GM23338 (cell line): ENCODE results near the gene SPNS3. TPM values are rescaled to one million over a fixed set of nuclear protein-coding genes. Genes with fewer than 3 reads are reported as not detected.

Source experiments
- ATAC-seq: fragments of 200-7000 bp; cut with Tn5 transposase; 3 replicates; pipeline ENCODE4 v1.9.1; 2020
- DNase-seq: peaks from one replicate; pipeline ENCODE4 v3.0.0-alpha.2; 2015; ENCODE audit warnings: low spot score
- H2AFZ ChIP-seq: fragments of 200-600 bp; sonication (generic); 2 replicates; pipeline ENCODE4 v1.8.0; 2016; ENCODE audit warnings: antibody characterized with exemption, mild to moderate bottlenecking, moderate library complexity
- H3F3A ChIP-seq: fragments of 200-600 bp; sonication (generic); replicated peaks from 2 replicates; pipeline ENCODE4 v1.8.0; 2017; ENCODE audit warnings: antibody characterized with exemption, mixed run types, low read depth
- H3K27ac ChIP-seq: fragments of 200-600 bp; sonication (generic); 2 replicates; pipeline ENCODE4 v1.6.1; 2016; ENCODE audit warnings: low read depth
- H3K27me3 ChIP-seq: fragments of 200-600 bp; sonication (generic); 2 replicates; pipeline ENCODE4 v1.8.0; 2016; ENCODE audit warnings: mild to moderate bottlenecking, mixed run types, moderate library complexity; ENCODE audit not compliant: insufficient read depth
- H3K36me3 ChIP-seq: fragments of 200-600 bp; sonication (generic); 2 replicates; pipeline ENCODE4 v1.8.0; 2016; ENCODE audit warnings: mild to moderate bottlenecking; ENCODE audit not compliant: insufficient read depth
- H3K4me1 ChIP-seq: fragments of 200-600 bp; sonication (generic); 2 replicates; pipeline ENCODE4 v1.8.0; 2016; ENCODE audit warnings: mild to moderate bottlenecking, moderate library complexity; ENCODE audit not compliant: insufficient read depth
- H3K4me2 ChIP-seq: fragments of 200-600 bp; sonication (generic); 2 replicates; pipeline ENCODE4 v1.7.1; 2017; ENCODE audit warnings: mixed run types
- H3K4me3 ChIP-seq: fragments of 200-600 bp; sonication (generic); 2 replicates; pipeline ENCODE4 v1.6.1; 2016; ENCODE audit warnings: mixed run types
- H3K79me2 ChIP-seq: fragments of 200-600 bp; sonication (generic); replicated peaks from 2 replicates; pipeline ENCODE4 v1.8.0; 2017; ENCODE audit warnings: mild to moderate bottlenecking; ENCODE audit not compliant: insufficient read depth
- H3K9me2 ChIP-seq: fragments of 200-600 bp; sonication (generic); 2 replicates; pipeline ENCODE4 v1.8.0; 2017; ENCODE audit not compliant: insufficient read depth
- H4K20me1 ChIP-seq: fragments of 200-600 bp; sonication (generic); replicated peaks from 2 replicates; pipeline ENCODE4 v1.8.0; 2017; ENCODE audit warnings: mild to moderate bottlenecking; ENCODE audit not compliant: insufficient read depth
- H3K27ac Mint-ChIP-seq: 2 replicates; pipeline ENCODE4 v1.8.0; 2020; ENCODE audit warnings: inconsistent platforms, mild to moderate bottlenecking, moderate library complexity, mixed read lengths
- H3K27me3 Mint-ChIP-seq: 3 replicates; pipeline ENCODE4 v1.8.0; 2022; ENCODE audit warnings: low read depth, mild to moderate bottlenecking, moderate library complexity, mixed read lengths, inconsistent platforms; ENCODE audit not compliant: insufficient read depth, poor library complexity
- H3K36me3 Mint-ChIP-seq: 3 replicates; pipeline ENCODE4 v1.8.0; 2021; ENCODE audit warnings: low read depth, mild to moderate bottlenecking, inconsistent platforms, moderate library complexity, mixed read lengths
- H3K4me1 Mint-ChIP-seq: 3 replicates; pipeline ENCODE4 v1.8.0; 2020; ENCODE audit warnings: mild to moderate bottlenecking, inconsistent platforms, mixed read lengths
- H3K4me3 Mint-ChIP-seq: 3 replicates; pipeline ENCODE4 v1.8.0; 2021; ENCODE audit warnings: moderate library complexity, mild to moderate bottlenecking, inconsistent platforms, mixed read lengths
- H3K9me3 Mint-ChIP-seq: 3 replicates; pipeline ENCODE4 v1.8.0; 2020; ENCODE audit warnings: moderate library complexity, mild to moderate bottlenecking, inconsistent platforms, mixed read lengths
- CREB1 ChIP-seq: fragments of 250-450 bp; sonication (Bioruptor Pico); IDR thresholded peaks from 2 replicates; pipeline ENCODE4 v1.5.0; 2020; ENCODE audit warnings: low read depth, mild to moderate bottlenecking, moderate library complexity
- EZH2 ChIP-seq: fragments of 200-600 bp; sonication (generic); IDR thresholded peaks from one replicate; pipeline ENCODE4 v1.8.0; 2017; ENCODE audit warnings: antibody characterized with exemption, mild to moderate bottlenecking, low read depth; ENCODE audit not compliant: unreplicated experiment
- JUNB ChIP-seq: IDR thresholded peaks from one replicate; pipeline ENCODE4 v1.6.1; 2016; ENCODE audit warnings: antibody characterized with exemption; ENCODE audit not compliant: unreplicated experiment
- NANOG ChIP-seq: IDR thresholded peaks from 2 replicates; pipeline ENCODE4 v1.6.1; 2016; ENCODE audit warnings: antibody characterized with exemption, borderline replicate concordance
- ZNF114 ChIP-seq: fragments of 250-450 bp; sonication (Bioruptor Pico); IDR thresholded peaks from 2 replicates; pipeline ENCODE4 v1.5.0; 2020; ENCODE audit warnings: mild to moderate bottlenecking, moderate library complexity
- ZNF331 ChIP-seq: fragments of 250-450 bp; sonication (Bioruptor Pico); IDR thresholded peaks from 2 replicates; pipeline ENCODE4 v1.5.0; 2020; ENCODE audit warnings: low read depth, mild to moderate bottlenecking, moderate library complexity
- polyA plus RNA-seq: library from polyadenylated mRNA; unstranded; fragments of >200 nt; fragmentation: Nextera tagmentation; extraction: Ambion mirVana; gene quantifications from 2 replicates; pipeline ENCODE4 v1.2.1, GENCODE V29; 2016
- total RNA-seq: library from RNA; depleted of rRNA; stranded (reverse); fragments of >200 nt; shearing (Covaris generic); gene quantifications from 2 replicates; pipeline ENCODE4 v1.2.3, GENCODE V29; 2014
- TF ChIP-seq, protein P1 (sequence below): fragments of 250-450 bp; sonication (Bioruptor Pico); IDR thresholded peaks from 2 replicates; pipeline ENCODE4 v1.5.0; 2020; ENCODE audit warnings: mild to moderate bottlenecking, moderate library complexity
- TF ChIP-seq, protein P2 (sequence below), 2 experiments: fragments of 200-600 bp in 1 of 2; sonication (generic) in 1 of 2; conservative IDR thresholded peaks; 2 replicates each; pipeline versions ENCODE4 v1.5.1 to v1.6.1; 2016 to 2017; ENCODE audit warnings: antibody characterized with exemption in 2 of 2, low read depth in 2 of 2, mild to moderate bottlenecking in 2 of 2, moderate library complexity in 1 of 2

SPNS3 gene
- total and polyA plus RNA-seq, 2 experiments from 2014 or later, result not detected

DNA sequence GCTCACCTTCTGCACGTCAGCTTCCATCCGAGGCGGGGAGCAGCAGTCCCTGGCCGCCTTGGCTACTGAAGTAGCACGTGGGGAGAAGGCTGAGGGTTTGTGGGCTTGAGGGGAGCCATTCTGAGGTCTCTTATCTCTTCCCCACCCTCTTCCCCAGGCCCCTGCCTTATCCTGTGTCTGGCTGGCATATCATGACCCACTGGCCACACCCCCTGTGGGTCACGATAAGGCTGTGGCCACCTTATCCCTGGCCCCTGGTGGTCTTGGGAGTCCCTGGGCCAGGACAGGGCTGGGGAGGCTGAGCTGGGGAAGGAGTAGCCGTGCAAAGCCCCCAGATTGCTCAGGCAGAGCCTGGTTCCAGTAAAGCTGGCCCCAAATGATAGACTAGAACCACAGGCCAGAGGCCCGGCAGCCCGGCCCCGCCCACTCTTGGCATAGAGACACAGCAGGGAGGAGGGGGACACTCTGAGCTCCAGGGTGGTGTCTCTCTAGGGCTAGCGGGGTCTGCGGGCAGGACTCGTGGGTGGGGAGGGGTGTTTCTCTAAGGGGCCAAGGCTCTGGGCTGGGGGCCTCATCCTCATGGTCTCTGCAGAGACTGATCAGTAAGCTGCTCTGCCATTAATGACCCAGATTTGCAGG, 72.6 kb downstream of the SPNS3 start:
- H3K4me1 ChIP-seq, result no peaks in the 10 kb centered on the region
- no peak overlapping the region for H3K4me2 ChIP-seq
- ATAC-seq (no peak; the same call in 2 of the 3 replicates), DNase-seq (no peak)
- Mint-ChIP-seq H3K9me3 (no peaks in the 10 kb centered on the region; the same call in 2 of the 3 replicates), H3K27ac (no peak overlapping the region), H3K27me3 (peaks cover 32% of the 10 kb centered on the region), H3K36me3 (no peaks in the 10 kb centered on the region), H3K4me1 (peaks cover 5% of the 10 kb centered on the region; the same call in 2 of the 3 replicates), H3K4me3 (no peak overlapping the region)
- no peaks in the 10 kb centered on the region for H3K36me3 ChIP-seq
- no peak for TF ChIP-seq ZNF331
- TF ChIP-seq NANOG, result no peak
- TF ChIP-seq EZH2, result no peak
- TF ChIP-seq JUNB, result no peak
- TF ChIP-seq, protein P1, sequence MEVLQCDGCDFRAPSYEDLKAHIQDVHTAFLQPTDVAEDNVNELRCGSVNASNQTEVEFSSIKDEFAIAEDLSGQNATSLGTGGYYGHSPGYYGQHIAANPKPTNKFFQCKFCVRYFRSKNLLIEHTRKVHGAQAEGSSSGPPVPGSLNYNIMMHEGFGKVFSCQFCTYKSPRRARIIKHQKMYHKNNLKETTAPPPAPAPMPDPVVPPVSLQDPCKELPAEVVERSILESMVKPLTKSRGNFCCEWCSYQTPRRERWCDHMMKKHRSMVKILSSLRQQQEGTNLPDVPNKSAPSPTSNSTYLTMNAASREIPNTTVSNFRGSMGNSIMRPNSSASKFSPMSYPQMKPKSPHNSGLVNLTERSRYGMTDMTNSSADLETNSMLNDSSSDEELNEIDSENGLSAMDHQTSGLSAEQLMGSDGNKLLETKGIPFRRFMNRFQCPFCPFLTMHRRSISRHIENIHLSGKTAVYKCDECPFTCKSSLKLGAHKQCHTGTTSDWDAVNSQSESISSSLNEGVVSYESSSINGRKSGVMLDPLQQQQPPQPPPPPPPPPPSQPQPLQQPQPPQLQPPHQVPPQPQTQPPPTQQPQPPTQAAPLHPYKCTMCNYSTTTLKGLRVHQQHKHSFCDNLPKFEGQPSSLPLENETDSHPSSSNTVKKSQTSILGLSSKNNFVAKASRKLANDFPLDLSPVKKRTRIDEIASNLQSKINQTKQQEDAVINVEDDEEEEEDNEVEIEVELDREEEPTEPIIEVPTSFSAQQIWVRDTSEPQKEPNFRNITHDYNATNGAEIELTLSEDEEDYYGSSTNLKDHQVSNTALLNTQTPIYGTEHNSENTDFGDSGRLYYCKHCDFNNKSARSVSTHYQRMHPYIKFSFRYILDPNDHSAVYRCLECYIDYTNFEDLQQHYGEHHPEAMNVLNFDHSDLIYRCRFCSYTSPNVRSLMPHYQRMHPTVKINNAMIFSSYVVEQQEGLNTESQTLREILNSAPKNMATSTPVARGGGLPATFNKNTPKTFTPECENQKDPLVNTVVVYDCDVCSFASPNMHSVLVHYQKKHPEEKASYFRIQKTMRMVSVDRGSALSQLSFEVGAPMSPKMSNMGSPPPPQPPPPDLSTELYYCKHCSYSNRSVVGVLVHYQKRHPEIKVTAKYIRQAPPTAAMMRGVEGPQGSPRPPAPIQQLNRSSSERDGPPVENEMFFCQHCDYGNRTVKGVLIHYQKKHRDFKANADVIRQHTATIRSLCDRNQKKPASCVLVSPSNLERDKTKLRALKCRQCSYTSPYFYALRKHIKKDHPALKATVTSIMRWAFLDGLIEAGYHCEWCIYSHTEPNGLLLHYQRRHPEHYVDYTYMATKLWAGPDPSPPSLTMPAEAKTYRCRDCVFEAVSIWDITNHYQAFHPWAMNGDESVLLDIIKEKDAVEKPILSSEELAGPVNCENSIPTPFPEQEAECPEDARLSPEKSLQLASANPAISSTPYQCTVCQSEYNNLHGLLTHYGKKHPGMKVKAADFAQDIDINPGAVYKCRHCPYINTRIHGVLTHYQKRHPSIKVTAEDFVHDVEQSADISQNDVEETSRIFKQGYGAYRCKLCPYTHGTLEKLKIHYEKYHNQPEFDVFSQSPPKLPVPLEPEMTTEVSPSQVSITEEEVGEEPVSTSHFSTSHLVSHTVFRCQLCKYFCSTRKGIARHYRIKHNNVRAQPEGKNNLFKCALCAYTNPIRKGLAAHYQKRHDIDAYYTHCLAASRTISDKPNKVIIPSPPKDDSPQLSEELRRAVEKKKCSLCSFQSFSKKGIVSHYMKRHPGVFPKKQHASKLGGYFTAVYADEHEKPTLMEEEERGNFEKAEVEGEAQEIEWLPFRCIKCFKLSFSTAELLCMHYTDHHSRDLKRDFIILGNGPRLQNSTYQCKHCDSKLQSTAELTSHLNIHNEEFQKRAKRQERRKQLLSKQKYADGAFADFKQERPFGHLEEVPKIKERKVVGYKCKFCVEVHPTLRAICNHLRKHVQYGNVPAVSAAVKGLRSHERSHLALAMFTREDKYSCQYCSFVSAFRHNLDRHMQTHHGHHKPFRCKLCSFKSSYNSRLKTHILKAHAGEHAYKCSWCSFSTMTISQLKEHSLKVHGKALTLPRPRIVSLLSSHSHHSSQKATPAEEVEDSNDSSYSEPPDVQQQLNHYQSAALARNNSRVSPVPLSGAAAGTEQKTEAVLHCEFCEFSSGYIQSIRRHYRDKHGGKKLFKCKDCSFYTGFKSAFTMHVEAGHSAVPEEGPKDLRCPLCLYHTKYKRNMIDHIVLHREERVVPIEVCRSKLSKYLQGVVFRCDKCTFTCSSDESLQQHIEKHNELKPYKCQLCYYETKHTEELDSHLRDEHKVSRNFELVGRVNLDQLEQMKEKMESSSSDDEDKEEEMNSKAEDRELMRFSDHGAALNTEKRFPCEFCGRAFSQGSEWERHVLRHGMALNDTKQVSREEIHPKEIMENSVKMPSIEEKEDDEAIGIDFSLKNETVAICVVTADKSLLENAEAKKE (CRISPR knock-in tag), result no peak
- no peak for TF ChIP-seq CREB1
- TF ChIP-seq, protein P2, sequence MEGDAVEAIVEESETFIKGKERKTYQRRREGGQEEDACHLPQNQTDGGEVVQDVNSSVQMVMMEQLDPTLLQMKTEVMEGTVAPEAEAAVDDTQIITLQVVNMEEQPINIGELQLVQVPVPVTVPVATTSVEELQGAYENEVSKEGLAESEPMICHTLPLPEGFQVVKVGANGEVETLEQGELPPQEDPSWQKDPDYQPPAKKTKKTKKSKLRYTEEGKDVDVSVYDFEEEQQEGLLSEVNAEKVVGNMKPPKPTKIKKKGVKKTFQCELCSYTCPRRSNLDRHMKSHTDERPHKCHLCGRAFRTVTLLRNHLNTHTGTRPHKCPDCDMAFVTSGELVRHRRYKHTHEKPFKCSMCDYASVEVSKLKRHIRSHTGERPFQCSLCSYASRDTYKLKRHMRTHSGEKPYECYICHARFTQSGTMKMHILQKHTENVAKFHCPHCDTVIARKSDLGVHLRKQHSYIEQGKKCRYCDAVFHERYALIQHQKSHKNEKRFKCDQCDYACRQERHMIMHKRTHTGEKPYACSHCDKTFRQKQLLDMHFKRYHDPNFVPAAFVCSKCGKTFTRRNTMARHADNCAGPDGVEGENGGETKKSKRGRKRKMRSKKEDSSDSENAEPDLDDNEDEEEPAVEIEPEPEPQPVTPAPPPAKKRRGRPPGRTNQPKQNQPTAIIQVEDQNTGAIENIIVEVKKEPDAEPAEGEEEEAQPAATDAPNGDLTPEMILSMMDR (conservative IDR thresholded peaks at IDR 0.05; ENCODE audit: low read depth in 2 of 2), result no peak
- TF ChIP-seq ZNF114, result no peak
- no peak overlapping the region for H2AFZ ChIP-seq
- H3F3A ChIP-seq, result no peaks in the 10 kb centered on the region
- no peak overlapping the region for H3K27ac ChIP-seq
- H3K9me2 ChIP-seq, result no peaks in the 10 kb centered on the region
- H4K20me1 ChIP-seq, result no peaks in the 10 kb centered on the region
- H3K27me3 ChIP-seq, result peaks cover 7% of the 10 kb centered on the region
- no peaks in the 10 kb centered on the region for H3K79me2 ChIP-seq
- H3K4me3 ChIP-seq, result no peak overlapping the region
